Measurements from ENCODE around the gene CDCA5. TPM values are rescaled to one million over a fixed set of nuclear protein-coding genes. Genes with fewer than 3 reads are reported as not detected.

CDCA5 gene
- total RNA-seq, 1 donor, result 15.5 TPM

- DNase-seq (ENCODE audit: low read depth), result peak; percentile 37
- H3K4me3 ChIP-seq (ENCODE audit: low read depth, low read length), result no peak overlapping the region
- TF ChIP-seq CTCF (IDR thresholded peaks at IDR 0.05; ENCODE audit: insufficient read depth, low read depth, low read length), result peak; percentile 36
Observed at GRCh38 chr11:65060913-65061408, 22.9 kb downstream of the CDCA5 start.

GRCh38 chr11:65059959-65060824, 23.6 kb downstream of the CDCA5 start:
- no peak for DNase-seq (ENCODE audit: low read depth)
- H3K4me3 ChIP-seq (ENCODE audit: low read depth, low read length), result no peak overlapping the region
- no peak for TF ChIP-seq CTCF (IDR thresholded peaks at IDR 0.05; ENCODE audit: insufficient read depth, low read depth, low read length)

- TF ChIP-seq CTCF (IDR thresholded peaks at IDR 0.05; ENCODE audit: insufficient read depth, low read depth, low read length), result no peak
- no peak for DNase-seq (ENCODE audit: low read depth)
Observed at GRCh38 chr11:65059523-65059922, 24.3 kb downstream of the CDCA5 start.

GRCh38 chr11:65058419-65059054, 25.3 kb downstream of the CDCA5 start, which contains the start of gene NAALADL1:
TSS of gene NAALADL1 (minus strand) at chr11:65058553. CDS start at chr11:65058521, 32 bp downstream.
- H3K4me3 ChIP-seq (ENCODE audit: low read depth, low read length), result no peak within 1 kb of the TSS
- no peak for DNase-seq (ENCODE audit: low read depth)
- TF ChIP-seq CTCF (IDR thresholded peaks at IDR 0.05; ENCODE audit: insufficient read depth, low read depth, low read length), result no peak

More at GRCh38 chr11:65059523-65059922, 24.3 kb downstream of the CDCA5 start:
- H3K4me3 ChIP-seq (ENCODE audit: low read depth, low read length), result no peak overlapping the region

- no peak for TF ChIP-seq CTCF (IDR thresholded peaks at IDR 0.05; ENCODE audit: insufficient read depth, low read depth, low read length)
- H3K4me3 ChIP-seq (ENCODE audit: low read depth, low read length), result no peak overlapping the region
- no peak for DNase-seq (ENCODE audit: low read depth)
Observed at GRCh38 chr11:65058012-65058411, 25.8 kb downstream of the CDCA5 start.

GRCh38 chr11:65057526-65057925, 26.3 kb downstream of the CDCA5 start:
- TF ChIP-seq CTCF (IDR thresholded peaks at IDR 0.05; ENCODE audit: insufficient read depth, low read depth, low read length), result no peak
- no peak overlapping the region for H3K4me3 ChIP-seq (ENCODE audit: low read depth, low read length)
- DNase-seq (ENCODE audit: low read depth), result no peak

All from fibroblast of villous mesenchyme (primary cell).